ENCODE results near the gene EIF4B. TPM values are rescaled to one million over a fixed set of nuclear protein-coding genes. Genes with fewer than 3 reads are reported as not detected.

Gene EIF4B
- total RNA-seq, 4 donors from 2014 or later = 400 to 648 (median 576) TPM

DNA sequence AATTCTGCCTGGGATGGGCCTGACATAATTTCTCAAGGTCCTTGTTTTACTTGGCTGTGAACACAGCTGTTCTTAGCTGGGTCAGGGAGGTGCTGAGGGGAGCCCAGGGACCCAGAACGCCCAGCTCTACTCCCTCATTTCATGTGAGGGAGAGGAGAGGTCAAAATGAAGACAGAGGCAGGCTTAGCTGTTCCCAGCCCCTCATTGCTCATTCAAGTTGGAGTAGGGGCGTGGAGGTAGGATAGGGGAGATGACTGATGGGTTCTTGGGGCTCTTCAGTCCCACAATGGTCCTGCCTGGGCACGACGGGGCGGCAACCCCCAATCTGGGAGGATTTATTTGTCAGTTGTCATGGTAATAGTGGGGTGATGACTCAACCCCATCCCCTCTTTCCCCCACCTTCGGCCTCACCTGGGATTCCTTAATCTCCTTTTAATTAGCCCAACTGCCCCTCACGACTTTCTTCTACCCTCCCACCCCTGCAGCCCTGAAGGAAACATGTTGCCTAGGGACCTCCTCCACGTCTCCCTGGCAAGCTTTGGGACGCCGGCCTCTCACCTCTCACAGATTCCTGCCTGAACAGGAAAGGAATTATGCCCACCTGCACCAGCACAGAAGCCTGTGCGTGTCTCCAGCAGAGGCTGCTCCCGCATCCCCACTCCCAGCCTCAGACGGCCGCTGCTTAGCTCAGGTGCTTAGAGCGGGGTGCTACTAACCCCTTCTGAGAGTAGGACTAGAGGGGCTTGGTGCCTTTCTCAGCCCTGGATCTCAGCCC, 62.7 kb downstream of the EIF4B start:
- Histone ChIP-seq H3K27ac (replicated peaks in 1 of 4) (peak overlapping the region; percentile 83 to 95 (median 90)), H3K36me3 (peaks cover 9 to 60% (median 47%) of the 10 kb centered on the region in 4 donors), H3K9me3 (no peaks in the 10 kb centered on the region), H3K4me3 (peak overlapping the region in 1 of 4 donors; percentile 10), H3K27me3 (no peaks in the 10 kb centered on the region), H3K4me1 (peaks cover 89 to 100% (median 99%) of the 10 kb centered on the region in 4 donors)
- 79% methylated on average over 15 of the region's 15 CpGs for WGBS
- no peak for TF ChIP-seq POLR2A (IDR thresholded peaks at IDR 0.05; ENCODE audit: low read depth)
- no peak for TF ChIP-seq POLR2AphosphoS5 (IDR thresholded peaks at IDR 0.05)
- no peak for TF ChIP-seq EP300 (IDR thresholded peaks at IDR 0.05)
- TF ChIP-seq CTCF (IDR thresholded peaks at IDR 0.05) = no peak
- intact Hi-C loops (cut with DNase I) = no loop called here
- DNase-seq (ENCODE audit: extremely low spot score) = peak; percentile 91

GRCh38 chr12:53069621-53070410, 63.6 kb downstream of the EIF4B start:
- Histone ChIP-seq H3K4me3 (peak overlapping the region in 3 of 4 donors; percentile 0 to 16 (median 13)), H3K27me3 (no peaks in the 10 kb centered on the region), H3K9me3 (no peaks in the 10 kb centered on the region), H3K27ac (replicated peaks in 1 of 4) (peak overlapping the region; percentile 83 to 95 (median 90)), H3K36me3 (peaks cover 14 to 60% (median 42%) of the 10 kb centered on the region in 4 donors), H3K4me1 (peaks cover 87 to 100% (median 99%) of the 10 kb centered on the region in 4 donors)
- TF ChIP-seq CTCF (IDR thresholded peaks at IDR 0.05) = no peak
- peak; percentile 49 to 55 for TF ChIP-seq POLR2AphosphoS5 (IDR thresholded peaks at IDR 0.05)
- 59% methylated on average over 12 of the region's 12 CpGs for WGBS
- intact Hi-C loops (cut with DNase I) = loop anchor here (10.0 kb wide), 1 partner anchor 85 kb away; no protein-coding TSS in a partner anchor
- DNase-seq (ENCODE audit: extremely low spot score) = peak; percentile 93

GRCh38 chr12:53070877-53071492, 64.7 kb downstream of the EIF4B start:
- Histone ChIP-seq H3K9me3 (no peaks in the 10 kb centered on the region), H3K4me1 (peaks cover 75 to 100% (median 99%) of the 10 kb centered on the region in 4 donors), H3K36me3 (peaks cover 17 to 60% (median 40%) of the 10 kb centered on the region in 4 donors), H3K4me3 (no peak overlapping the region), H3K27ac (replicated peaks in 1 of 4) (peak overlapping the region; percentile 83 to 95 (median 90)), H3K27me3 (no peaks in the 10 kb centered on the region)
- DNase-seq (ENCODE audit: extremely low spot score) = no peak
- intact Hi-C loops (cut with DNase I) = loop anchor here (10.0 kb wide), 1 partner anchor 84 kb away; no protein-coding TSS in a partner anchor
- 56% methylated on average over 7 of the region's 7 CpGs for WGBS
- TF ChIP-seq CTCF (IDR thresholded peaks at IDR 0.05) = no peak
- no peak for TF ChIP-seq POLR2AphosphoS5 (IDR thresholded peaks at IDR 0.05)
- no peak for TF ChIP-seq POLR2A (IDR thresholded peaks at IDR 0.05; ENCODE audit: low read depth)
- TF ChIP-seq EP300 (IDR thresholded peaks at IDR 0.05) = no peak

- Histone ChIP-seq H3K36me3 (peaks cover 25 to 60% (median 41%) of the 10 kb centered on the region in 4 donors), H3K9me3 (no peaks in the 10 kb centered on the region), H3K4me3 (peak overlapping the region; percentile 1 to 34 (median 13)), H3K27ac (replicated peaks in 1 of 4) (peak overlapping the region; percentile 83 to 95 (median 90)), H3K27me3 (no peaks in the 10 kb centered on the region), H3K4me1 (peaks cover 67 to 100% (median 99%) of the 10 kb centered on the region in 4 donors)
- DNase-seq (ENCODE audit: extremely low spot score) = peak; percentile 96
- intact Hi-C loops (cut with DNase I) = loop anchor here (10.0 kb wide), 1 partner anchor 83 kb away; no protein-coding TSS in a partner anchor
- TF ChIP-seq POLR2A (IDR thresholded peaks at IDR 0.05; ENCODE audit: low read depth) (no peak), POLR2AphosphoS5 (IDR thresholded peaks at IDR 0.05) (peak; percentile 56 to 65), EP300 (IDR thresholded peaks at IDR 0.05) (no peak), CTCF (IDR thresholded peaks at IDR 0.05) (peak in 1 of 3 experiments; percentile 7)
- WGBS = 22% methylated on average over 11 of the region's 11 CpGs
Observed at GRCh38 chr12:53071591-53072551, 65.6 kb downstream of the EIF4B start.

Measured in esophagus muscularis mucosa (tissue), 4 donors.